GM18507 (cell line): ENCODE measurements around the gene RIMS1.

Experiments used
- DNase-seq: peaks from one replicate; pipeline ENCODE4 v3.0.0; 2011; ENCODE audit warnings: low read depth; ENCODE audit not compliant: insufficient read length; ENCODE audit errors: extremely low spot score
- FAIRE-seq: peaks from 2 replicates; lab custom pipeline; 2011; peaks lifted over from hg19 to GRCh38; lab: Jason Lieb, UNC

Gene RIMS1

GRCh38 chr6:72078096-72078495 is 191.7 kb downstream of the RIMS1 start:
- FAIRE-seq (no peak), DNase-seq (no peak)

- no peak for DNase-seq
- no peak for FAIRE-seq
Measured at GRCh38 chr6:72080260-72080941, 194.1 kb downstream of the RIMS1 start.

GRCh38 chr6:72081871-72082270 is 195.5 kb downstream of the RIMS1 start:
- FAIRE-seq = no peak
- DNase-seq = no peak

- FAIRE-seq = no peak
- no peak for DNase-seq
Measured at GRCh38 chr6:72083976-72084375, 197.6 kb downstream of the RIMS1 start.

- DNase-seq (no peak), FAIRE-seq (peak; percentile 26)
Measured at GRCh38 chr6:72084992-72085569, 198.7 kb downstream of the RIMS1 start.

GRCh38 chr6:72094506-72094905 is 208.2 kb downstream of the RIMS1 start:
- no peak for DNase-seq
- no peak for FAIRE-seq

- DNase-seq (no peak), FAIRE-seq (no peak)
Measured at GRCh38 chr6:72102561-72102960, 216.2 kb downstream of the RIMS1 start.

GRCh38 chr6:72111611-72112010 is 225.3 kb downstream of the RIMS1 start:
- FAIRE-seq (no peak), DNase-seq (no peak)

- DNase-seq (no peak), FAIRE-seq (no peak)
Measured at GRCh38 chr6:72130327-72130726, 244.0 kb downstream of the RIMS1 start.

- no peak for DNase-seq
- FAIRE-seq = no peak
Measured at GRCh38 chr6:72132427-72132826, 246.1 kb downstream of the RIMS1 start.

- no peak for DNase-seq
- no peak for FAIRE-seq
Measured at GRCh38 chr6:72132851-72133250, 246.5 kb downstream of the RIMS1 start.

GRCh38 chr6:72133324-72133723 is 247.0 kb downstream of the RIMS1 start:
- DNase-seq = no peak
- no peak for FAIRE-seq

GRCh38 chr6:72140795-72141194 is 254.4 kb downstream of the RIMS1 start:
- DNase-seq = no peak
- FAIRE-seq = no peak

GRCh38 chr6:72149715-72150114 is 263.4 kb downstream of the RIMS1 start:
- FAIRE-seq = no peak
- DNase-seq = no peak

- no peak for FAIRE-seq
- no peak for DNase-seq
Measured at GRCh38 chr6:72151742-72152141, 265.4 kb downstream of the RIMS1 start.

- FAIRE-seq (no peak), DNase-seq (no peak)
Measured at GRCh38 chr6:72175916-72176315, 289.6 kb downstream of the RIMS1 start.

GRCh38 chr6:72182337-72183246 is 296.2 kb downstream of the RIMS1 start:
- FAIRE-seq (no peak), DNase-seq (no peak)

GRCh38 chr6:72203983-72204382 is 317.6 kb downstream of the RIMS1 start:
- DNase-seq (no peak), FAIRE-seq (no peak)

- no peak for DNase-seq
- no peak for FAIRE-seq
Measured at GRCh38 chr6:72205500-72205899, 319.1 kb downstream of the RIMS1 start.

- FAIRE-seq = no peak
- DNase-seq = no peak
Measured at GRCh38 chr6:72206606-72207005, 320.3 kb downstream of the RIMS1 start.

GRCh38 chr6:72212686-72213085 is 326.3 kb downstream of the RIMS1 start:
- no peak for DNase-seq
- FAIRE-seq = no peak
